ENCODE measurements around the gene ANKIB1. TPM values are rescaled to one million over a fixed set of nuclear protein-coding genes. Genes with fewer than 3 reads are reported as not detected.
"Not testable (repeated sequence)": the region's sequence is repeated elsewhere in the genome, so short reads cannot be mapped to it uniquely, and the experiment has no call there.

Gene ANKIB1
- total RNA-seq, 1 donor from 2014 or later = 48.0 TPM

- H3K9me3 ChIP-seq = no peaks in the 10 kb centered on the region
- TF ChIP-seq, protein P1, sequence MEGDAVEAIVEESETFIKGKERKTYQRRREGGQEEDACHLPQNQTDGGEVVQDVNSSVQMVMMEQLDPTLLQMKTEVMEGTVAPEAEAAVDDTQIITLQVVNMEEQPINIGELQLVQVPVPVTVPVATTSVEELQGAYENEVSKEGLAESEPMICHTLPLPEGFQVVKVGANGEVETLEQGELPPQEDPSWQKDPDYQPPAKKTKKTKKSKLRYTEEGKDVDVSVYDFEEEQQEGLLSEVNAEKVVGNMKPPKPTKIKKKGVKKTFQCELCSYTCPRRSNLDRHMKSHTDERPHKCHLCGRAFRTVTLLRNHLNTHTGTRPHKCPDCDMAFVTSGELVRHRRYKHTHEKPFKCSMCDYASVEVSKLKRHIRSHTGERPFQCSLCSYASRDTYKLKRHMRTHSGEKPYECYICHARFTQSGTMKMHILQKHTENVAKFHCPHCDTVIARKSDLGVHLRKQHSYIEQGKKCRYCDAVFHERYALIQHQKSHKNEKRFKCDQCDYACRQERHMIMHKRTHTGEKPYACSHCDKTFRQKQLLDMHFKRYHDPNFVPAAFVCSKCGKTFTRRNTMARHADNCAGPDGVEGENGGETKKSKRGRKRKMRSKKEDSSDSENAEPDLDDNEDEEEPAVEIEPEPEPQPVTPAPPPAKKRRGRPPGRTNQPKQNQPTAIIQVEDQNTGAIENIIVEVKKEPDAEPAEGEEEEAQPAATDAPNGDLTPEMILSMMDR (IDR thresholded peaks at IDR 0.05) = no peak
- no peak overlapping the region for H3K27ac ChIP-seq
- no peaks in the 10 kb centered on the region for H3K27me3 ChIP-seq (ENCODE audit: low read depth)
- intact Hi-C loops (cut with DNase I) = no loop called here
- peaks cover 45% of the 10 kb centered on the region for H3K36me3 ChIP-seq
- DNase-seq = no peak
- H3K4me1 ChIP-seq = no peaks in the 10 kb centered on the region
- no peak for ATAC-seq
- no peak overlapping the region for H3K4me3 ChIP-seq
Measured at GRCh38 chr7:92400013-92400412, 154.2 kb downstream of the ANKIB1 start.

- no peak overlapping the region for H3K27ac ChIP-seq
- TF ChIP-seq, protein P1 (IDR thresholded peaks at IDR 0.05) = no peak
- no peak for DNase-seq
- no peak overlapping the region for H3K4me3 ChIP-seq
- H3K9me3 ChIP-seq = no peaks in the 10 kb centered on the region
- no peaks in the 10 kb centered on the region for H3K4me1 ChIP-seq
- intact Hi-C loops (cut with DNase I) = no loop called here
- H3K36me3 ChIP-seq = peaks cover 21% of the 10 kb centered on the region
- peak; percentile 53 to 74 for ATAC-seq
- H3K27me3 ChIP-seq (ENCODE audit: low read depth) = no peaks in the 10 kb centered on the region
Measured at GRCh38 chr7:92402920-92403759, 157.4 kb downstream of the ANKIB1 start.

GRCh38 chr7:92403760-92404074 lies 157.9 kb downstream of the ANKIB1 start:
- Histone ChIP-seq H3K27ac (no peak overlapping the region), H3K36me3 (peaks cover 15% of the 10 kb centered on the region), H3K4me1 (no peaks in the 10 kb centered on the region), H3K27me3 (ENCODE audit: low read depth) (no peaks in the 10 kb centered on the region), H3K4me3 (no peak overlapping the region), H3K9me3 (no peaks in the 10 kb centered on the region)
- DNase-seq = no peak
- intact Hi-C loops (cut with DNase I) = no loop called here
- ATAC-seq = no peak
- TF ChIP-seq, protein P1 (IDR thresholded peaks at IDR 0.05) = no peak

- intact Hi-C loops (cut with DNase I) = no loop called here
- H3K9me3 ChIP-seq = no peaks in the 10 kb centered on the region
- ATAC-seq (peak in 1 of 2 donors; percentile 15), DNase-seq (no peak)
- no peaks in the 10 kb centered on the region for H3K27me3 ChIP-seq (ENCODE audit: low read depth)
- no peak overlapping the region for H3K27ac ChIP-seq
- TF ChIP-seq, protein P1 (IDR thresholded peaks at IDR 0.05) = no peak
- H3K4me1 ChIP-seq = no peaks in the 10 kb centered on the region
- H3K4me3 ChIP-seq = no peak overlapping the region
- H3K36me3 ChIP-seq = peaks cover 10% of the 10 kb centered on the region
Measured at GRCh38 chr7:92404170-92404614, 158.4 kb downstream of the ANKIB1 start.

GRCh38 chr7:92409357-92409756 lies 163.6 kb downstream of the ANKIB1 start:
- Histone ChIP-seq H3K4me3 (no peak overlapping the region), H3K9me3 (no peaks in the 10 kb centered on the region), H3K27me3 (ENCODE audit: low read depth) (peaks cover 4% of the 10 kb centered on the region), H3K4me1 (no peaks in the 10 kb centered on the region), H3K27ac (no peak overlapping the region), H3K36me3 (no peaks in the 10 kb centered on the region)
- intact Hi-C loops (cut with DNase I) = no loop called here
- DNase-seq (no peak), ATAC-seq (no peak)
- TF ChIP-seq, protein P1 (IDR thresholded peaks at IDR 0.05) = no peak

- H3K9me3 ChIP-seq; H3K4me1 ChIP-seq; H3K27me3 ChIP-seq (ENCODE audit: low read depth); DNase-seq; H3K4me3 ChIP-seq; H3K27ac ChIP-seq; ATAC-seq; intact Hi-C loops (cut with DNase I); H3K36me3 ChIP-seq: not testable (repeated sequence)
Measured at GRCh38 chr7:92410162-92410561, 164.4 kb downstream of the ANKIB1 start.
